Measurements from ENCODE around the gene TMEM92. TPM values are rescaled to one million over a fixed set of nuclear protein-coding genes. Genes with fewer than 3 reads are reported as not detected.

Gene TMEM92
- total RNA-seq, 1 experiment from 2014 or later: 14.8 TPM

DNA sequence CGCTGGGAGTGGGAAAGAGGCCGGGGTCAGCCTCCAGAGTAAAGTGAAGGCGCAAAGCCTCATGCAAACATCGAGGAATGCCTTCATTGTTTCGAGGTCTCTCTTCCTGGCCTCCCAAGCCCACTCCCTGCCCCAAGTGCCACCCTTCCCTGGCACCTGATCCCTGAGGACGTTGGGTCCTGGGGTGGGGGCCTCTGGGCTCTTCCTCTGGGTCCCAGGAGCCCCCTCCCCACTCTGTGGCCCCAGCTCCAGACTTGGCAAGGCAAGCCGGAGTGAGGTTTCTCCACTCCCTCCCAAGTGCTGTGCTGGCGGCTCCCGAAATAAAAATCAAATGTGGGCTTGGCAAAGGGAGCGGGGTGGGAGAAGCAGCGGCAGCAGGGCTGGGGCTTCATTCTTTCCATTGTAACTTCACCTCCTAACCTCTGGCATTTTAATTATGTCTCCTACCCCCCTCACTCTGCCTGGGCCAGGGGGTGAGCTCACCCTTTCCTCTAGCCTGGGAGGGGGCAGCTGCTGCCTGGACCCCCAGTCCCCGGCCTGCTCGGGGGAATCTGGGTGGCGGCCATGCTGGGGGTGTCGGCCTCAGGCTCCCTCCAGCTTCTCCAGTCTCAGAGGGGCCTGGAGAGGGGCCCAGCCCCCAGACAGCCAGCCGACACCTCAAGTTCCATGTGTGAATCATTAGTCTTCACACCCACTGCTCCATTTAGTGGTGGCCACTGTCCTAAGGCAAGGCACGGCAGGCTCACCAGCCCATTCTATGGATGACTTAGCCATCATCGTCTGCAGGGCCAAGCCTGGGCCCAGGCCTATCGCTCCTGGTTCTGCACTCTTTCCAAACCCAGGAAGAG, 14.6 kb upstream of the TMEM92 start:
- ChIA-PET POLR2A (interaction anchor here (0.6 kb wide), 1 partner anchor 61 kb away, joined by 4 read pairs; no protein-coding TSS in a partner anchor), CTCF (no interaction called here)
- no peaks in the 10 kb centered on the region for H3K9me3 Mint-ChIP-seq (ENCODE audit: unreplicated experiment)
- Histone ChIP-seq H3K4me1 (peaks cover 9% of the 10 kb centered on the region), H3K4me3 (ENCODE audit: low read depth, low read length) (no peak overlapping the region), H3K36me3 (ENCODE audit: control insufficient read depth, insufficient read depth, low read length) (no peaks in the 10 kb centered on the region), H3K27me3 (replicated peaks; ENCODE audit: control insufficient read depth, insufficient read depth, low read length) (no peaks in the 10 kb centered on the region), H3K9me3 (no peaks in the 10 kb centered on the region)
- no TSS peak for BruUV-seq (replicated peaks)
- peaks cover 9% of the 10 kb centered on the region for H3K4me1 Mint-ChIP-seq (ENCODE audit: low read depth, unreplicated experiment)
- peaks cover 2% of the 10 kb centered on the region for H3K27me3 Mint-ChIP-seq (ENCODE audit: insufficient read depth, unreplicated experiment)
- no peak overlapping the region for H3K27ac Mint-ChIP-seq (ENCODE audit: unreplicated experiment)
- TF ChIP-seq CTCF (IDR thresholded peaks at IDR 0.05; ENCODE audit: insufficient read depth in 1 of 2, low read depth in 1 of 2, low read length in 1 of 2, severe bottlenecking in 1 of 2, unreplicated experiment in 1 of 2): no peak
- intact Hi-C loops (cut with micrococcal nuclease; ENCODE audit: unreplicated experiment): no loop called here
- DNase-seq: peak in 1 of 2 experiments; percentile 37
- H3K4me3 Mint-ChIP-seq (ENCODE audit: unreplicated experiment): no peak overlapping the region
- no peaks in the 10 kb centered on the region for H3K36me3 Mint-ChIP-seq (ENCODE audit: insufficient read depth, unreplicated experiment)

DNA sequence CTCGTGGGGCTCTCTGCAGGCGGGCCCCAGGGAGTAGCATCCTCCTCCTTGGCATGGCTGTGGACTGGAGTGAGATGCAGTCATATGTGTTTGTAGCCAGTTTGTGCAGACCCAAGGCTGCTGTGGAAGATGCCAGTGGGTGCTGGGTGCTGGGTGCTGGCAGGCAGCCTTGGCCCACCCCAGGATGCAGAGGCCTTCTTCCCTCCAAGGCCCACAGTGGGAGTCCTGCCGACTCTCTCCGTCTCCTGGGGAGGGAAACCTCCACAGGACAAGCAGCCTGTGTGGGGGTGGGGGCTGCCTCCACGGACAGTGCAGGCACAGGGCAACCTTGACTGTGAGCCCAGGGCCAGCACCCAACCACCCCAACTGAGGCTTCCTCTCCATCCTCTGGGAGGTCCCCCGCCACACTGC, 13.8 kb upstream of the TMEM92 start:
- Mint-ChIP-seq H3K36me3 (ENCODE audit: insufficient read depth, unreplicated experiment) (no peaks in the 10 kb centered on the region), H3K4me1 (ENCODE audit: low read depth, unreplicated experiment) (peaks cover 9% of the 10 kb centered on the region), H3K27ac (ENCODE audit: unreplicated experiment) (no peak overlapping the region), H3K4me3 (ENCODE audit: unreplicated experiment) (no peak overlapping the region), H3K9me3 (ENCODE audit: unreplicated experiment) (no peaks in the 10 kb centered on the region), H3K27me3 (ENCODE audit: insufficient read depth, unreplicated experiment) (peaks cover 2% of the 10 kb centered on the region)
- H3K9me3 ChIP-seq: no peaks in the 10 kb centered on the region
- no peaks in the 10 kb centered on the region for H3K27me3 ChIP-seq (replicated peaks; ENCODE audit: control insufficient read depth, insufficient read depth, low read length)
- peak in 1 of 2 experiments; percentile 42 for DNase-seq
- CTCF ChIA-PET: no interaction called here
- no peaks in the 10 kb centered on the region for H3K36me3 ChIP-seq (ENCODE audit: control insufficient read depth, insufficient read depth, low read length)
- POLR2A ChIA-PET: no interaction called here
- BruUV-seq (replicated peaks): no TSS peak
- TF ChIP-seq CTCF (IDR thresholded peaks at IDR 0.05; ENCODE audit: insufficient read depth in 1 of 2, low read depth in 1 of 2, low read length in 1 of 2, severe bottlenecking in 1 of 2, unreplicated experiment in 1 of 2): no peak
- H3K4me1 ChIP-seq: peaks cover 9% of the 10 kb centered on the region
- intact Hi-C loops (cut with micrococcal nuclease; ENCODE audit: unreplicated experiment): no loop called here
- no peak overlapping the region for H3K4me3 ChIP-seq (ENCODE audit: low read depth, low read length)

- BruUV-seq (replicated peaks): no TSS peak
- ChIA-PET POLR2A (no interaction called here), CTCF (interaction anchor here (1.2 kb wide), 1 partner anchor 61 kb away, joined by 3 read pairs; no protein-coding TSS in a partner anchor)
- no peak overlapping the region for H3K4me3 Mint-ChIP-seq (ENCODE audit: unreplicated experiment)
- H3K36me3 ChIP-seq (ENCODE audit: control insufficient read depth, insufficient read depth, low read length): no peaks in the 10 kb centered on the region
- DNase-seq: peak in 1 of 2 experiments; percentile 45
- no peak overlapping the region for H3K4me3 ChIP-seq (ENCODE audit: low read depth, low read length)
- no peaks in the 10 kb centered on the region for H3K9me3 ChIP-seq
- H3K27me3 Mint-ChIP-seq (ENCODE audit: insufficient read depth, unreplicated experiment): peaks cover 2% of the 10 kb centered on the region
- peaks cover 9% of the 10 kb centered on the region for H3K4me1 ChIP-seq
- H3K27me3 ChIP-seq (replicated peaks; ENCODE audit: control insufficient read depth, insufficient read depth, low read length): no peaks in the 10 kb centered on the region
- no peaks in the 10 kb centered on the region for H3K9me3 Mint-ChIP-seq (ENCODE audit: unreplicated experiment)
- TF ChIP-seq CTCF (IDR thresholded peaks at IDR 0.05; ENCODE audit: insufficient read depth in 1 of 2, low read depth in 1 of 2, low read length in 1 of 2, severe bottlenecking in 1 of 2, unreplicated experiment in 1 of 2): no peak
- peaks cover 9% of the 10 kb centered on the region for H3K4me1 Mint-ChIP-seq (ENCODE audit: low read depth, unreplicated experiment)
- H3K27ac Mint-ChIP-seq (ENCODE audit: unreplicated experiment): no peak overlapping the region
- H3K36me3 Mint-ChIP-seq (ENCODE audit: insufficient read depth, unreplicated experiment): no peaks in the 10 kb centered on the region
- intact Hi-C loops (cut with micrococcal nuclease; ENCODE audit: unreplicated experiment): no loop called here
These were observed 13.0 kb upstream of the TMEM92 start for GRCh38 chr17:50261051-50261915.

Data from Caco-2 (cell line).